Kidney (tissue), 14 donors: ENCODE data around the gene CHML. TPM values are rescaled to one million over a fixed set of nuclear protein-coding genes. Genes with fewer than 3 reads are reported as not detected.

ENCODE experiments used
- DNase-seq, 5 donors: peaks; one replicate each; pipeline ENCODE4 v3.0.0-alpha.2; 2013 to 2020
- FAIRE-seq: peaks from 2 replicates; lab custom pipeline; 2012; peaks lifted over from hg19 to GRCh38; lab: Jason Lieb, UNC
- H3K27ac ChIP-seq, 2 donors: one replicate each; pipeline ENCODE4 v1.7.0; 2013; ENCODE audit warnings: low read depth in 2 of 2, low read length in 2 of 2, inconsistent platforms in 1 of 2
- H3K27me3 ChIP-seq: one replicate; pipeline ENCODE4 v1.7.1; 2013; ENCODE audit warnings: low read length, inconsistent platforms; ENCODE audit not compliant: control insufficient read depth, insufficient read depth
- H3K36me3 ChIP-seq, 3 donors: one replicate each; pipeline versions ENCODE4 v1.7.0 to v1.7.1; 2013; ENCODE audit warnings: low read length in 3 of 3, control low read depth in 1 of 3, inconsistent platforms in 1 of 3; ENCODE audit not compliant: insufficient read depth in 3 of 3, control insufficient read depth in 2 of 3
- H3K4me1 ChIP-seq, 3 donors: one replicate each; pipeline versions ENCODE4 v1.7.0 to v1.7.1; 2013; ENCODE audit warnings: low read length in 3 of 3, inconsistent platforms in 1 of 3, low read depth in 1 of 3; ENCODE audit not compliant: control insufficient read depth in 2 of 3, insufficient read depth in 2 of 3
- H3K4me3 ChIP-seq, 3 donors: one replicate each; pipeline versions ENCODE4 v1.7.0 to v1.8.1; 2013; ENCODE audit warnings: low read length in 3 of 3, control low read depth in 1 of 3, inconsistent platforms in 1 of 3
- H3K9ac ChIP-seq, 3 donors: one replicate each; pipeline versions ENCODE4 v1.7.0 to v1.7.1; 2013; ENCODE audit warnings: low read length in 3 of 3, control low read depth in 1 of 3, inconsistent platforms in 1 of 3
- H3K9me3 ChIP-seq, 3 donors: one replicate each; pipeline versions ENCODE4 v1.7.0 to v1.7.1; 2013; ENCODE audit warnings: low read length in 3 of 3, control low read depth in 1 of 3, inconsistent platforms in 1 of 3; ENCODE audit not compliant: control insufficient read depth in 2 of 3, insufficient read depth in 1 of 3
- intact Hi-C: fragments of 100-400 bp; cut with DNase I; formaldehyde crosslinking; loops from one replicate; pipeline ENCODE4 v1.11.1; 2022
- polyA plus RNA-seq: library from polyadenylated mRNA; stranded (reverse); fragments of 350-450 nt; fragmentation: Illumina TruSeq; extraction: RNeasy Lipid Tissue Mini Kit (QIAGEN cat#74804); gene quantifications from one replicate; pipeline ENCODE4 v1.2.3, GENCODE V29; 2014; ENCODE audit warnings: low read depth, low replicate concordance; ENCODE audit not compliant: insufficient read depth
- total RNA-seq: library from RNA; stranded (reverse); fragmentation: NEBNext Ultra II Directional; extraction: Animal tissue kit (Norgen Biotek cat#: 25700); gene quantifications from one replicate; pipeline ENCODE4 v1.2.1, GENCODE V29; 2021
- TF ChIP-seq, protein P1 (sequence below): IDR thresholded peaks from 3 replicates; pipeline ENCODE4 v1.5.1; 2012; ENCODE audit warnings: mild to moderate bottlenecking, moderate library complexity, borderline replicate concordance; ENCODE audit not compliant: insufficient read depth; ENCODE audit errors: extremely low read depth
- donor health status: control.
- donor health status: control.
- donor health status: control.
- donor health status: control.
- donor health status: control.
- donor health status: DM: yes; HTN: yes; CAD: no.
- donor health status: Normal renal cell carcinoma (clear cell type).

Gene CHML
- total and polyA plus RNA-seq, 2 donors from 2014 or later: 1.8 to 7.3 TPM

- FAIRE-seq (no peak), DNase-seq (peak in 2 of 5 donors; percentile 13 to 26)
- no peak overlapping the region for H3K4me3 ChIP-seq
- TF ChIP-seq, protein P1, sequence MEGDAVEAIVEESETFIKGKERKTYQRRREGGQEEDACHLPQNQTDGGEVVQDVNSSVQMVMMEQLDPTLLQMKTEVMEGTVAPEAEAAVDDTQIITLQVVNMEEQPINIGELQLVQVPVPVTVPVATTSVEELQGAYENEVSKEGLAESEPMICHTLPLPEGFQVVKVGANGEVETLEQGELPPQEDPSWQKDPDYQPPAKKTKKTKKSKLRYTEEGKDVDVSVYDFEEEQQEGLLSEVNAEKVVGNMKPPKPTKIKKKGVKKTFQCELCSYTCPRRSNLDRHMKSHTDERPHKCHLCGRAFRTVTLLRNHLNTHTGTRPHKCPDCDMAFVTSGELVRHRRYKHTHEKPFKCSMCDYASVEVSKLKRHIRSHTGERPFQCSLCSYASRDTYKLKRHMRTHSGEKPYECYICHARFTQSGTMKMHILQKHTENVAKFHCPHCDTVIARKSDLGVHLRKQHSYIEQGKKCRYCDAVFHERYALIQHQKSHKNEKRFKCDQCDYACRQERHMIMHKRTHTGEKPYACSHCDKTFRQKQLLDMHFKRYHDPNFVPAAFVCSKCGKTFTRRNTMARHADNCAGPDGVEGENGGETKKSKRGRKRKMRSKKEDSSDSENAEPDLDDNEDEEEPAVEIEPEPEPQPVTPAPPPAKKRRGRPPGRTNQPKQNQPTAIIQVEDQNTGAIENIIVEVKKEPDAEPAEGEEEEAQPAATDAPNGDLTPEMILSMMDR: no peak
- no peaks in the 10 kb centered on the region for H3K4me1 ChIP-seq
- H3K9ac ChIP-seq: no peak overlapping the region
- H3K27ac ChIP-seq: peak overlapping the region in 1 of 2 donors; percentile 32
- H3K27me3 ChIP-seq: no peaks in the 10 kb centered on the region
- intact Hi-C loops: no loop called here
- no peaks in the 10 kb centered on the region for H3K9me3 ChIP-seq
- peaks cover 0 to 3% (median 0%) of the 10 kb centered on the region in 3 donors for H3K36me3 ChIP-seq
These were observed 48.9 kb downstream of the CHML start for GRCh38 chr1:241591317-241591716.

DNA sequence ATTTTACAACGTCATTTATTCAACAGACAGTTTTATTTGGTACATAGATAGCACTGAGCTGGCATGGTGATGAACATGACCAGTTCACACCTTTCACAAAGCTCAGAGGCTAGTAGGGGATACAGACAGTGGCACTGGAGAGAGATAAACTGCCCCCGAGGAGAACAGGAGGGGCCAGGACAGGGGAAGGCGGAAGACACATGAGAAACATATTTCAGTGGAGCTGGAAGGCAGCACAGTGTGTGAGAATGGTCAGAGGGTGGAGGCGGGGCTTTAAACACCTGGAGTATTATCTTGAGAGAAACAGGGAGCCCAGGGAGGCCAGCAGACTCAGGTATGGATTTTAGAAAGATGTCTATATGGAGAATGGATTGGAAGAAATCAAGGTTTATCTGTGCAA lies 49.5 kb downstream of the CHML start:
- intact Hi-C loops: no loop called here
- no peaks in the 10 kb centered on the region for H3K4me1 ChIP-seq
- TF ChIP-seq, protein P1: no peak
- FAIRE-seq: no peak
- no peaks in the 10 kb centered on the region for H3K9me3 ChIP-seq
- H3K9ac ChIP-seq: no peak overlapping the region
- no peaks in the 10 kb centered on the region for H3K27me3 ChIP-seq
- H3K27ac ChIP-seq: no peak overlapping the region
- H3K36me3 ChIP-seq: peaks cover 0 to 3% (median 0%) of the 10 kb centered on the region in 3 donors
- no peak for DNase-seq
- H3K4me3 ChIP-seq: no peak overlapping the region

Other genes with a start within 250 kb of the CHML start
- gene FH, start 120.6 kb downstream of the CHML start, total RNA-seq: 51.9 TPM
- 128 TPM for gene FH, start 120.6 kb downstream of the CHML start, polyA plus RNA-seq
- 2.3 TPM for gene KMO, start 108.0 kb downstream of the CHML start, total RNA-seq
- 35.5 TPM for gene KMO, start 108.0 kb downstream of the CHML start, polyA plus RNA-seq
- gene OPN3, start within 50 bp of the CHML start, total RNA-seq: 12.3 TPM
- gene OPN3, start within 50 bp of the CHML start, polyA plus RNA-seq: 15.8 TPM
- gene WDR64, start 11.9 kb upstream of the CHML start, total RNA-seq: not detected
- gene WDR64, start 11.9 kb upstream of the CHML start, polyA plus RNA-seq: not detected
- 0.69 TPM for gene EXO1, start 207.8 kb upstream of the CHML start, total RNA-seq
- not detected for gene EXO1, start 207.8 kb upstream of the CHML start, polyA plus RNA-seq